HL-60 (cell line): ENCODE data around the gene HSPA1A.
"Not testable (repeated sequence)": the region's sequence is repeated elsewhere in the genome, so short reads cannot be mapped to it uniquely, and the experiment has no call there.

Experiments
- DNase-seq, 2 experiments: peaks; one replicate each; pipeline ENCODE4 v3.0.0-alpha.2; 2010 to 2020; ENCODE audit warnings: low read depth in 1 of 2, low spot score in 1 of 2
- H3K27ac ChIP-seq: fragments of 250-450 bp; sonication (Bioruptor Pico); replicated peaks from 2 replicates; pipeline ENCODE4 v1.5.1; 2020; ENCODE audit warnings: mild to moderate bottlenecking, moderate library complexity
- H3K27me3 ChIP-seq: fragments of 250-450 bp; sonication (Bioruptor Pico); 2 replicates; pipeline ENCODE4 v1.5.1; 2021; ENCODE audit warnings: mild to moderate bottlenecking, moderate library complexity; ENCODE audit not compliant: insufficient read depth, poor library complexity, severe bottlenecking
- H3K4me3 ChIP-seq: replicated peaks from 2 replicates; pipeline ENCODE4 v1.5.1; 2011; ENCODE audit warnings: mild to moderate bottlenecking, control low read depth, low read length; ENCODE audit not compliant: insufficient read depth
- CTCF ChIP-seq: IDR thresholded peaks from one replicate; pipeline ENCODE4 v1.5.1; 2011; ENCODE audit warnings: low read length, control low read depth, inconsistent platforms; ENCODE audit not compliant: insufficient read depth
- GABPA ChIP-seq: IDR thresholded peaks from 2 replicates; pipeline ENCODE4 v1.6.1; 2012; ENCODE audit warnings: low read depth
- POLR2AphosphoS5 ChIP-seq: IDR thresholded peaks from 2 replicates; pipeline ENCODE4 v1.6.1; 2012; ENCODE audit warnings: low read depth
- REST ChIP-seq: IDR thresholded peaks from 2 replicates; pipeline ENCODE4 v1.6.1; 2012; ENCODE audit warnings: low read depth; ENCODE audit not compliant: insufficient replicate concordance
- SPI1 ChIP-seq: IDR thresholded peaks from 2 replicates; pipeline ENCODE4 v1.6.1; 2012; ENCODE audit warnings: low read depth, mild to moderate bottlenecking, borderline replicate concordance

Gene HSPA1A

GRCh38 chr6:31821301-31822035 lies 6.1 kb downstream of the HSPA1A start:
- Histone ChIP-seq H3K27me3 (no peaks in the 10 kb centered on the region), H3K4me3 (peak overlapping the region; percentile 47), H3K27ac (peak overlapping the region; percentile 75)
- TF ChIP-seq GABPA (no peak), POLR2AphosphoS5 (no peak; the same call in 1 of the 2 replicates), CTCF (no peak), SPI1 (no peak), REST (no peak)
- DNase-seq = peak in 1 of 2 experiments; percentile 51

- DNase-seq = peak; percentile 77 to 86
- Histone ChIP-seq H3K27me3 (no peaks in the 10 kb centered on the region), H3K27ac (peak overlapping the region; percentile 75), H3K4me3 (peak overlapping the region; percentile 47)
- no peak for TF ChIP-seq POLR2AphosphoS5
- TF ChIP-seq REST = no peak
- no peak for TF ChIP-seq GABPA
- TF ChIP-seq CTCF = no peak
- no peak for TF ChIP-seq SPI1
Observed at GRCh38 chr6:31822036-31822821, 6.9 kb downstream of the HSPA1A start.

GRCh38 chr6:31823592-31824196 lies 8.4 kb downstream of the HSPA1A start:
- not testable (repeated sequence) for H3K4me3 ChIP-seq, H3K27me3 ChIP-seq
- DNase-seq = peak in 1 of 2 experiments; percentile 57
- H3K27ac ChIP-seq = peak overlapping the region; percentile 75

GRCh38 chr6:31825553-31825952 lies 10.2 kb downstream of the HSPA1A start:
- no peak for DNase-seq
- Histone ChIP-seq H3K4me3 (no peak overlapping the region), H3K27ac (no peak overlapping the region), H3K27me3 (no peaks in the 10 kb centered on the region)
- TF ChIP-seq REST = no peak
- no peak for TF ChIP-seq POLR2AphosphoS5
- TF ChIP-seq SPI1 = no peak
- TF ChIP-seq CTCF = no peak
- TF ChIP-seq GABPA = no peak
